ENCODE measurements around the gene GABRR2.

The GABRR2 gene

DNA sequence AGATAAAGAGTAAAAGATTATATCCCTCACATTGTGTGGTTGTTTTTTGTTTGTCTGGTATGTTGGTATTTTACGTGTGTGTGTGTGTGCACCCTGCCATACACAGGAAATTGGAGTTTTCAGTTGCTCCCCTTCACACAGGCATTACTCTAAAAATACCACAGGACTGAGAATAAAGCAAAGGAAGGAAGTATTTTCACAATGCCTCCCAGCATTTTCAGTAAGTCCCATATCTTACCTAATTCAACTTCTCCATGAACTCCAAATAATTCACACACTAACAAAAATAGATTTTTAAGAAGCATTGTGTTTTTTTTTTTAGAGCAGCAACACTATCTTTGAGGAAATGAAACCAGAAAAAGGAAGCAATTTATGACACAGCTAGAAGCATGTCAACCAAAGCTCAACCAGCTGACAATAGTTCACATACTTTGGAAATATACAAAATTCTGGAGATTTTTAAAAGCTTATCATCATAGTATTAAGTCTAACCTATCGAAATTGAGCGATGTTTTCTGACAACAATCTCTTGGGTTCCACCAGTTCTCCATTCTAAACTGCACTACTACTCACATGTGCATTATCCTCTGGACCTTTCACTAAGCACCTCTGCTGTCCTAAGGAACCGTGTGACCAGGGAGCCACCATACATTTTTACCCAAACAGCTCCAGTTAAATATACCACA is 35.3 kb upstream of the GABRR2 start:
- TF ChIP-seq, protein P1, sequence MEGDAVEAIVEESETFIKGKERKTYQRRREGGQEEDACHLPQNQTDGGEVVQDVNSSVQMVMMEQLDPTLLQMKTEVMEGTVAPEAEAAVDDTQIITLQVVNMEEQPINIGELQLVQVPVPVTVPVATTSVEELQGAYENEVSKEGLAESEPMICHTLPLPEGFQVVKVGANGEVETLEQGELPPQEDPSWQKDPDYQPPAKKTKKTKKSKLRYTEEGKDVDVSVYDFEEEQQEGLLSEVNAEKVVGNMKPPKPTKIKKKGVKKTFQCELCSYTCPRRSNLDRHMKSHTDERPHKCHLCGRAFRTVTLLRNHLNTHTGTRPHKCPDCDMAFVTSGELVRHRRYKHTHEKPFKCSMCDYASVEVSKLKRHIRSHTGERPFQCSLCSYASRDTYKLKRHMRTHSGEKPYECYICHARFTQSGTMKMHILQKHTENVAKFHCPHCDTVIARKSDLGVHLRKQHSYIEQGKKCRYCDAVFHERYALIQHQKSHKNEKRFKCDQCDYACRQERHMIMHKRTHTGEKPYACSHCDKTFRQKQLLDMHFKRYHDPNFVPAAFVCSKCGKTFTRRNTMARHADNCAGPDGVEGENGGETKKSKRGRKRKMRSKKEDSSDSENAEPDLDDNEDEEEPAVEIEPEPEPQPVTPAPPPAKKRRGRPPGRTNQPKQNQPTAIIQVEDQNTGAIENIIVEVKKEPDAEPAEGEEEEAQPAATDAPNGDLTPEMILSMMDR (IDR thresholded peaks at IDR 0.05; ENCODE audit: borderline replicate concordance, control extremely low read depth, extremely low read depth, insufficient read depth, missing control alignments) = no peak
- DNase-seq (ENCODE audit: low spot score) = no peak
- in situ Hi-C loops (cut with MboI; ENCODE audit: low sequenced_read_pairs, unreplicated experiment) = no loop called here

DNA sequence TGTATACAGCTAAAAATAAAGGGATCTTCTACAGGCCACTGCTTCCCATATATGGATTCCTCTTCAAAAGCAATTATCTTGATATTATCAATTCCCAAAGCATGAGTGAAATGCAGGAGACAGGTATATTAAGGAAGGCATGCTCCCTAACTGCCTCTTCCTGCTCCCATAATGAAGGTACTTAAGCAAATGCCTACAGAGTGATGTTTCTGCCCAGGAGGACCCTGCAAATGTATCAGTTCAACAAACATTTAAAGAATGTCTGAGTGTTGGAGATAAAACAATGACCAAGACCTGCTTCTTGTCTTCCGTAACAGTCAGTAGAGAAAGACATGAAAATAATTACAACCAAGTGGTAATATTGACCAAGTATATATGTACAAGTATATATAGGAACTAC is 33.3 kb upstream of the GABRR2 start:
- no peak for DNase-seq (ENCODE audit: low spot score)
- TF ChIP-seq, protein P1 (IDR thresholded peaks at IDR 0.05; ENCODE audit: borderline replicate concordance, control extremely low read depth, extremely low read depth, insufficient read depth, missing control alignments) = no peak
- in situ Hi-C loops (cut with MboI; ENCODE audit: low sequenced_read_pairs, unreplicated experiment) = no loop called here

DNA sequence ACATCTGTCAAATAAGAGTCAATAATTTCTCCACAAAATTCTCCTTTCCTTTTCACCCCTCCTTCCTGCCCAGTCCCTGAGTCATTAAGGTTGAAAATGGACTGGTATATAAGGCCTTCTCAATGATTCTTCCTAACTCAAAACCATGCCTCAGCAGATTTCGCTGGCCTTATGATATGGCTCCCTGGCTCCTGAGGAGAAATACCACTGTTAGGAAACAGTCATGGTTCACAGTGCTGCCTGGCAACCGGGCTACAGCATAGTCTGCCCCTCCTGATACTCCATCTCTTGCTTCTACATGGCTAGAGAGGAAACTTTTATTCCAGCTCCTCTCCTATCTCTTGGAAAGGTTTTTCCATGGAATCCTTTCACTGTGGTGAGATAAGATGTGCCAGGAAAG is 32.7 kb upstream of the GABRR2 start:
- TF ChIP-seq, protein P1 (IDR thresholded peaks at IDR 0.05; ENCODE audit: borderline replicate concordance, control extremely low read depth, extremely low read depth, insufficient read depth, missing control alignments) = no peak
- no peak for DNase-seq (ENCODE audit: low spot score)
- in situ Hi-C loops (cut with MboI; ENCODE audit: low sequenced_read_pairs, unreplicated experiment) = no loop called here

DNA sequence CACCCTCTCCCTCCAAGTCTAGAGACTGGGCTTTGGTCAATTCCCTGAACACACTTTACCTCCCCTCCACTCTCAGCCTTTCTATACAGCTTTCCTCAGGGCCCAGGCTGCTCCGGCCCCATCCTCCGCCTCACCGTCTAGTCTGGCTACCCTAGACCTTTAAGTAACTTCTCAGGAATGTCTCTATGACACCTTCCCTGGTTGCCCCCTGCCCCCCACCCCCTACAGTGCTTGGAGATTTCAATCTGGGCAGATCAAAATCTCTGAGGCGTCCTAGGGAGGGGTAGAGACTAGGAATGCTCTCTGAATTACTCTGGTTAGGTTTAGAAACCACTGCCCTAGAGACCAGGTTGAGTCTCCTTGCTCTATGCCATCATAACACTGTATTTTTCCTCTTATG is 31.3 kb upstream of the GABRR2 start:
- DNase-seq (ENCODE audit: low spot score) = no peak
- in situ Hi-C loops (cut with MboI; ENCODE audit: low sequenced_read_pairs, unreplicated experiment) = no loop called here
- TF ChIP-seq, protein P1 (IDR thresholded peaks at IDR 0.05; ENCODE audit: borderline replicate concordance, control extremely low read depth, extremely low read depth, insufficient read depth, missing control alignments) = no peak

DNA sequence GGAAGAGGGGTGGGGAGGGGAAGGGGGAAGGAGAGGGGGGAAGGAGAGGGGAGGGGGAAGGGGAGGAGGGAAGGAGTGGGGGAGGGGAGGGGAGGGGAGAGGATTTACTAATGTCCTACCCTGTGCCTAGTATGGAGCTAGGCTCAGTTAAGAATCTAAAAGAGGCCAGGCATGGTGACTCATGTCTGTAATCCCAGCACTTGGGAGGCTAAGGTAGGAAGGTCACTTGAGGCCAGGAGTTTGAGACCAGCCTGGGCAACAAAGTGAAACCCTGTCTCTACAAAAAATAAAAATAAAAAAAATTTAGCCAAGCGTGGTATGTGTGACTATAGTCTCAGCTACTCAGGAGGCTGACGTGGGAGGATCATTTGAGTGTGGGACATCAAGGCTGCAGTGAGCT is 24.5 kb upstream of the GABRR2 start:
- DNase-seq (ENCODE audit: low spot score) = no peak
- TF ChIP-seq, protein P1 (IDR thresholded peaks at IDR 0.05; ENCODE audit: borderline replicate concordance, control extremely low read depth, extremely low read depth, insufficient read depth, missing control alignments) = no peak
- in situ Hi-C loops (cut with MboI; ENCODE audit: low sequenced_read_pairs, unreplicated experiment) = no loop called here

DNA sequence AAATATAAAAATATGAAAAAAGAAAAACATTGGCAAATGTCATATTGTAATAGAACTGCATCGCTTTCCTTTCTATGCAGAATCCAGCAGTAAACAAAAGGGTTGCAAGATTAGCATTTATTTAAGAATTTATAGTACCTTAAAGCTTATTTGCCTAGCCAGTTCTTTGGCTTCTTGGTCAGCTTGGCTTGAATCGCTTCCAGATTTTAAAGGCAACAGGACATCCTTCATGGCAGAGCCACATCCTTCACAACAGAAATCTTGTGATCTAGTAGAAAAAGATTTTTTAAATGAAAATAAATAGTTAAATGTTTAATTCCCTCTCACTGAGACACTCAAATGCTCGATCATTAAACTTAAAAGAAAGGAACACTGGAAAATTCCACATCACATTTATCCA is 20.1 kb upstream of the GABRR2 start:
- in situ Hi-C loops (cut with MboI; ENCODE audit: low sequenced_read_pairs, unreplicated experiment) = no loop called here
- no peak for DNase-seq (ENCODE audit: low spot score)
- TF ChIP-seq, protein P1 (IDR thresholded peaks at IDR 0.05; ENCODE audit: borderline replicate concordance, control extremely low read depth, extremely low read depth, insufficient read depth, missing control alignments) = no peak

Measured in GM13976 (cell line).